ENCODE results near the gene MAN2B2. TPM values are rescaled to one million over a fixed set of nuclear protein-coding genes. Genes with fewer than 3 reads are reported as not detected.
A peak's percentile ranks its signal among the peaks of the same experiment; 100 is the strongest.

MAN2B2 gene
- total and polyA plus RNA-seq, 12 donors = 6.0 to 27.1 (median 18.2) TPM

DNA sequence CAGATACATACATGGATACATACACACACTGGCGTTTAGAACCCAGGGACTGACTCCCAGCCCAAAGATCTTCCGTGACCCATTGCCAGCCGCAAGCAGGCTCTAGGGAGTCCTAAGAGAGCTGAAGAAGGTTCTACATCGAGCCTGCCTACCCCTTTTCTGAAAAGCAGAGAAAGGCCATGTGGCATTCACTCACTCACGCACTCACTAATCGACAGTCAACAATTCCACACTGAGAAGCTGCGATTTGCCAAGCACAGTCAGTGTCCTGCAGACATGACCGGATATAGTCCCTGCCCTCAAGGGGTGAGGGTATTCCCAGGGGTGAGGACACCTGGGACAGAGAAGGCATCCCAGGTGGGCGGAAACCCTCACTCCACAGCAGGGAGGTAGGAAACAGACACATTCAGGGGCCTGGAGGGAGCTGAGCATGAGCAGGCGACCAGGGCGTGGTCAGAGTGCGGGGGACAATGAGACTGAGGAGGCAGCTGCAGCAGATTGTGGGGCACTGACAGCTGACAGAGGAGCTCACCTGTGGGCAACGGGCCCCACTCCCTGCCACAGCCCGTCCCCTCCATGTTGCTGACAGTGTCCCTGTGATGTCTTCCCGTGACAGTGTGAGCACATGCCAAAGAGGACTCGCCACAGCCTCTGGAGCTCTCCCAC lies 13.2 kb upstream of the MAN2B2 start:
- no peak overlapping the region for H3K27ac ChIP-seq
- intact Hi-C loops (cut with DNase I) = no loop called here
- 48 to 49% methylated on average over 16 of the region's 16 CpGs for WGBS, 2 donors
- DNase-seq = no peak
- H3K36me3 ChIP-seq = no peaks in the 10 kb centered on the region
- no peak for ATAC-seq
- TF ChIP-seq, protein P1, sequence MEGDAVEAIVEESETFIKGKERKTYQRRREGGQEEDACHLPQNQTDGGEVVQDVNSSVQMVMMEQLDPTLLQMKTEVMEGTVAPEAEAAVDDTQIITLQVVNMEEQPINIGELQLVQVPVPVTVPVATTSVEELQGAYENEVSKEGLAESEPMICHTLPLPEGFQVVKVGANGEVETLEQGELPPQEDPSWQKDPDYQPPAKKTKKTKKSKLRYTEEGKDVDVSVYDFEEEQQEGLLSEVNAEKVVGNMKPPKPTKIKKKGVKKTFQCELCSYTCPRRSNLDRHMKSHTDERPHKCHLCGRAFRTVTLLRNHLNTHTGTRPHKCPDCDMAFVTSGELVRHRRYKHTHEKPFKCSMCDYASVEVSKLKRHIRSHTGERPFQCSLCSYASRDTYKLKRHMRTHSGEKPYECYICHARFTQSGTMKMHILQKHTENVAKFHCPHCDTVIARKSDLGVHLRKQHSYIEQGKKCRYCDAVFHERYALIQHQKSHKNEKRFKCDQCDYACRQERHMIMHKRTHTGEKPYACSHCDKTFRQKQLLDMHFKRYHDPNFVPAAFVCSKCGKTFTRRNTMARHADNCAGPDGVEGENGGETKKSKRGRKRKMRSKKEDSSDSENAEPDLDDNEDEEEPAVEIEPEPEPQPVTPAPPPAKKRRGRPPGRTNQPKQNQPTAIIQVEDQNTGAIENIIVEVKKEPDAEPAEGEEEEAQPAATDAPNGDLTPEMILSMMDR (IDR thresholded peaks at IDR 0.05) = no peak
- no peak overlapping the region for H3K4me3 ChIP-seq
- H3K4me1 ChIP-seq = peaks cover 5 to 15% (median 11%) of the 10 kb centered on the region in 9 donors
- H3K27me3 ChIP-seq = peaks cover 6 to 85% (median 74%) of the 10 kb centered on the region in 7 donors
- no peaks in the 10 kb centered on the region for H3K9me3 ChIP-seq

DNA sequence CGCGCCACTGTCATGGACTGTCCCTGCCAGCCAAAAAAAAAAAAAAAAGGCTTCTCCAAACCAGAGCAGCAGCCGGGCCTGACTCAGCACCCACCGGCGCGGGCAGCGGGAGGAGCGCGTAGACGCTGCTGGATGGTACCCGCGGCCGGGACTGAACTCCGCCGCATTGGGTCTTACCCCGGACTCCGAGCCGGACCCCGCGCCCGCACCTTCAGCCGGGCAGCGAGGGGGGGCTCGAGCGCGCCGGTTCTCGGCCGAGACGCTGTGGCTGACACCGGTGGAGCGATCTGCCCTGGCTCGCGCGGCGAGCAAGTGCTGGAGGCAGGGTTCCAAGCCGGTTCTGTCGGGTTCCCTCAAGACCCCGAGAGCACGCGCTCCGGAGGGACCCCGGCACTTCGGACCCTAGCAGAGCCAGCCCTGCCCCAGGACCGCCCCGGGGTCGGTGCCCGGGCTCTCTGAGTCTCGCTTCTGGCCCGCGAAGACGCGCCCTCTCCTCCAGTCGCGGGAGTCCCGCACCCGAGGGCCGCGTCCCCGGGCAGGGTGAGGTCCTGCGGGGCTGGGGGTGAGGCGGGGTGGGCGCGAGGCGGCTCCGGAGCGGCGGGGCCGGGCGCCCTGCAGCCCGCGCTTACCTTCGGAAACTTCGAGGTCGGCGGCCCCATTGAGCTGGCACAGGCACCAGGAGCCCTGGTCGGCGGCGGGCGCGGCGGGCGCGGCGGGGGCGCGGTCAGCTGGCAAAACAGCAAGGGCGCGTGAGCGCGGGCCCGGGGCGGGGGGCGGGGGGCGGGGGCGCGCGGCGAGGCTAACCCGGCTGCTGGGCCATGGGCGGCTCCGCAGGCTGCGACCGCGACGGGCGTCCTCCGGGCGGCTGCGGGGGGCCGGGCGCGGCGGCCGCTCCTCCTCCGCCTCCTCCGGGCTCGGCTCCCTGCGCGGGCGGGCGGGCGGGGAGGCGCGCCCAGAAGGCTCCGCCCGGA lies 11.8 kb upstream of the MAN2B2 start:
- WGBS, 2 donors = 1% methylated on average over 59 to 127 of the region's 127 CpGs
- peak in 7 of 8 donors; percentile 25 to 58 (median 42) for ATAC-seq
- DNase-seq = no peak

DNA sequence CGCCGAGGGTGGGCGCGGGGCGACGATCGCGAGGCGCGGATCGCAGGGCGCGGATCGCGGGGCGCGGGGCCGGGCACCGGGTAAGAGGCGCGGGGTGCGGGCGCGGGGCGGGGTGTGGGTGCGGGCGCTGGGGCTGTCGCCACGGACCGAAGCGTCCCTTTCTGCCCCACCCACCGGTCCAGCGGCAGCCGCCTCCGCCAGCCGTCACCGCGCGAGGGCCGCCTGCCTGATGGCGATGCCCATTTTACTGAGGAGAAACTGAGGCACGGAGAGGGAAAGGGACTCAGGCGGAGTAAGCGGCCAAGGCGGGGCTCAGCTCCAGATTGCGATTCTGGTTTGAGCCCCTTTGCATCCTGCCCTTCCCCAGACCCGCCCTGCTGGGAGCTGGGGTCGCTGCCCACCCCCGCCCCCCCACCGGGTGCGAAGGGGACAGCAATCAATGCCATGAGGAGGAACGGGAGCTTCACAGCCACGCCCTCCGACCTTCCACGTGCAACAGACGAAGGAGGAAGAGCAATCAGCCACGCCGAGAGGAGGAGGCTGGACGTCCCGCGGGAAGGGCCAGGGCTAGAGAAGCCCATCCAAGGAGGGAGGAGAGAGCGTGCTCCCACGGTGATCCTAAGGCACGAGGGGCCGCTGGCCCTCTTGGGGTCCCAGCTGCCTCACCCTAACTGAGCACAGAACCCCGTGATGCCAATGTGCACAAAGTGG lies 10.9 kb upstream of the MAN2B2 start:
- no peak for DNase-seq
- Histone ChIP-seq H3K36me3 (no peaks in the 10 kb centered on the region), H3K27ac (no peak overlapping the region), H3K4me3 (peak overlapping the region in 8 of 10 donors; percentile 14 to 41 (median 28)), H3K4me1 (peaks cover 5 to 15% (median 11%) of the 10 kb centered on the region in 9 donors), H3K9me3 (no peaks in the 10 kb centered on the region), H3K27me3 (peaks cover 6 to 72% (median 58%) of the 10 kb centered on the region in 7 donors)
- TF ChIP-seq, protein P1 (IDR thresholded peaks at IDR 0.05) = no peak
- intact Hi-C loops (cut with DNase I) = no loop called here
- 7 to 12% methylated on average over 49 to 62 of the region's 66 CpGs for WGBS, 2 donors
- ATAC-seq = no peak

More for the DNA sequence above, 11.8 kb upstream of the MAN2B2 start:
- Histone ChIP-seq H3K27me3 (peaks cover 6 to 77% (median 65%) of the 10 kb centered on the region in 7 donors), H3K27ac (no peak overlapping the region), H3K36me3 (no peaks in the 10 kb centered on the region), H3K4me3 (peak overlapping the region; percentile 16 to 49 (median 41)), H3K4me1 (peaks cover 5 to 15% (median 11%) of the 10 kb centered on the region in 9 donors), H3K9me3 (no peaks in the 10 kb centered on the region)
- intact Hi-C loops (cut with DNase I) = no loop called here
- TF ChIP-seq, protein P1 (IDR thresholded peaks at IDR 0.05) = no peak
